GM21528 (cell line): ENCODE measurements around the gene BNC2.

Experiments
- ATAC-seq: cut with Tn5 transposase; IDR thresholded peaks from one replicate; pipeline ENCODE4 v1.9.1; 2021; ENCODE audit warnings: mild to moderate bottlenecking, moderate library complexity; ENCODE audit not compliant: unreplicated experiment, low FRiP score

BNC2 gene

DNA sequence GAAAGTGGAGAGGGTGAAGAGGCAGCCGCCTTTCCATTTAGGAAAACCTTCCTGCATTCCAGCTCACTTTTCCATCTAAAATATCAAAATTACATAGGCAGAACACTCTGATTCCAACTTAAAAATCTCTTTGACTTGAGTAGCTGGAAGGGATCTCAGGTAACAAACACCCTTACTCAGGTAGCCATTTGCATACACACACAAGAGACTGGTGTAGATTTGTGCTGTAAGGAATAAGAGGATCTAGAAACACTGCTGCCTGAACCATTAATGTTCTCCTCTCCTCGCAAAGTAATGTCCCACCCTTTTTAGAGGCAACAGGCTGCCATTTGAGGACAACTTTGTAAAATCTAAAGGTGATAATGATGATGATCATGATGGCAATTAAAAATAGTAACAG lies 53.5 kb downstream of the BNC2 start:
- ATAC-seq, result no peak

DNA sequence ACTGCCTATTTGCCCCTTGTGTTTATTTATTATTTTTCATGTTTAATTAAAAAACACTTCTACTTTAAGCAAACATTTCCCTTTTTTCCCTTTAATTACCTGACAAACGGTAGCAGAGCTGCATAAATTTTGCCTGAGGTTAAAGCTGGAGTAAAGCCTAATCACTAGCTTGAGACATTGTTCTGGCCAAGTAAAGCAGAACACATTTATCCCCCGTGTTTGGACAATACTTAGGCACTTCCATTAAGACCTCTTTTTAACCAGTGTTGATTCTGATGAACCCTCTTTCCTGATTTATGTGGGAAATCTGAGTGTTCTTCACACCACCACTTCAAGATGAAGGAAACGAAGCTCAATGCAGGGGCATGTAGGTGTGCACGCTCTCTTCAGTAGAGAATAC lies 54.5 kb downstream of the BNC2 start:
- no peak for ATAC-seq

DNA sequence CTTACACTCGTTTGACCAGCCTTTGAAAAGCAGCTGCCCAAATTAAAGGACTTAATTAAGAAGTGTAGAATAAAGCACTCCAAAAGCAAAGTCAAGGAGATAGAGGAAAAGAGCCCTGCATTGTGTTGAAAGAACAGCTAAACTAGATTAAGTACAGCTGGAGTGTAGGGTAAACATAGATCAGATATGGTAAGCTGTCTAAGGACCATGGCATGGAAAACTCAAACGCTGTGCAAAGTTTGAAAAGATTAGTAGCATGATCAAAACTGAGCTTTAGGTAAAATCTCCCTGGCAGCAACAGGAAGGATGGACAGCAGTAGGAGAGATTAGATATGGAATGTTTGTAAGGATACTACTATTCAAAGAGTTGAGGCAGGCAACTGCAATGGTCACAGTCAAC lies 55.4 kb downstream of the BNC2 start:
- ATAC-seq, result no peak

DNA sequence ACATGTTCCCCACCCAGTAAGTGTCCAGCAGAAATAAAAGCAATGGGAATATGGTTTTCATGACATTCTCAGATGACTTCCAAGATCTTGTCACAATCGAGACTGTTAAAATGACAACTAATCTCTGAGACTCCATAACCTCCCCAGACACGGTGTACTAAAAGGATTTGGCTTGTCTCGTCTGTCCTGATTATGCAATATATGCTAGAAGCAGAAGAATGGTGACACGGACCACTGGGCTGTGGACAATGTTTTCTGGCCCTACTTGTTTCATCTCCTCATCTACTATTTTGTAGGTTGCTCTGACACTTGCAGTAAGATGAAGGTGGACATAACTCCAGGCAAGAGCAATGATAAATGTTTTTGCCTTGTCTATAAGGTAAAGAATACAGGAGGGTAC lies 56.6 kb downstream of the BNC2 start:
- no peak for ATAC-seq

DNA sequence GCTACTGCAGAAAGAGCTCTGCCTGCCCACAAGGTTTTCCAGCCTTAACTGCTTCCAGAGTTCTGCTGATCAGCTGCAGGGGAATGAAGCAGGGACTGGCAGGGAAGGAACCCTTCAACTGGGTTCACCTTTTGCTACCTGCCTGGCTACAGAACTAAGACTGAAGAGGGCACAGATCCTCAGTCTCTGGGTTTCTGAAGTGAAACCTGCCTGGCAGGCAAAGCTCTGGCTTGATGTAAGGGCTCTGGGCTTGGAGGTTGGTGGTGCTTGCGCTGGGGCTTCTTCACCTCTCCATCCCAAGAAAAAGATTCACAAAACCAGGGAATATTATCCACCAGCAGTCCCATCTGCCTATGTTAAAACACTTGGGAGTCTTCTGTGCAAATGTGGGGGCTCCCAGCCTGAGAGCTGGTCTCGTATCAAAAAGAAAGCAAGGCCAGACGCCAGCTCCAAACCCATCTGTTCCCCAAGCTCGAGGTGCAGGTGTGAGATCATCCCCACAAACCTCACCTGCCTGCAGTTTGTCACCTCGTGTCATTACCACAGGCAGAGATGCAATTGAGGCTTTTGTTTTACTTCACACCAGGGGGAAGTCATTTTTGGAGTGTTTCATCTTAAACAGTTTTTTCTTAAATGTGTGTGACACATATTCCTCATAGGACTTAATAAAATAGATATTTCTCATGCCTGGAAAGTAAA lies 58.3 kb downstream of the BNC2 start:
- ATAC-seq, result no peak

DNA sequence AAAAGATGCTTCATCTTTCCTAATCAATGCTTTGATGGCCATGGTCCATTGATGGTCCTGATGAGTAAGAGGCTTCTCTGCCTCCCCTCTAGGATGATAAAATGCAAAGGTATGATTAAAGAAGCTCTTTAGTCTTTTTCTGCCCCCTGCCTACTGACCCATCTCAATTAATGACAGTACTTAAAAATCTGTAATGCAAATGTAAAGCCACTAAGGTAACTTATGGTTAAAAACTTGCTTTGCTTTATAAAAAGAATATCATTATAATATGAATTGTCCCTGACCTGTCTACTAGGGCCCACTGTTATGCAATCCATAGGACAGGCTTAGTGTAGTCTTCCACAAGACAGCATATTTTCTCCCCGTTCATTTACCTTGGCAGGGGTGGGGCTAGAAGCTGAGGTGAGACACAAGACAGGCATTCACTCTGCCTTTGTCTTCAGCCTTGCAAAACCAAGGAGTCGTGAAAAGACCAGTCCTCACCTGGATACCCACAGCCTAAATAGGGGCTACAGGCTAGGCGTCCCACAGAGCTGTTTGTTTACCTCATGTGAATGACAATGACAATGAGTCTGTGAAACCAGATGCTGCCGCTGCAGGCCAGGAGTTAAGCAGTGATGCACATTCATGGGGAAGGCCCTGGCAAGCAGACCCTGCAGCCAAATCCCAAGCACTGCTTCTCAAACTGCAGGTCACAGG lies 60.4 kb downstream of the BNC2 start:
- no peak for ATAC-seq

DNA sequence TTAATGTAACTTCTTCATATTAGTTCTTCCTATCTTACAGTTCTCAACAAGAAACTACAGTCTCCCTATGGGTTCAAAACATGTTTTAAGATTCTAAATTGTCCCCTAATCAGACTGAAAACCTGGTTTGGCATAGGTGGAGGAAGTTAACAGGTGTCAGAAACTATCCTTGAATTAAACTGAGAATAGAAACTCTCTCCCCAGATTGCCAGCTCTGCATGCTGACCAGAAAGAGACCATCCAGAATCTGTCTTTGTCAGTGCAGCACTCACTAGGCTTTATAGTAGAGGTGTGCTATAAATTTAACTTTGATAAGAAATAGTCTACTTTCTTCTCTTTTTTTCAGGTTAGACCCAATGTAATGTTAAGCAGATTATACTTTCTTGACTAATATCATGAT lies 63.8 kb downstream of the BNC2 start:
- ATAC-seq, result no peak

DNA sequence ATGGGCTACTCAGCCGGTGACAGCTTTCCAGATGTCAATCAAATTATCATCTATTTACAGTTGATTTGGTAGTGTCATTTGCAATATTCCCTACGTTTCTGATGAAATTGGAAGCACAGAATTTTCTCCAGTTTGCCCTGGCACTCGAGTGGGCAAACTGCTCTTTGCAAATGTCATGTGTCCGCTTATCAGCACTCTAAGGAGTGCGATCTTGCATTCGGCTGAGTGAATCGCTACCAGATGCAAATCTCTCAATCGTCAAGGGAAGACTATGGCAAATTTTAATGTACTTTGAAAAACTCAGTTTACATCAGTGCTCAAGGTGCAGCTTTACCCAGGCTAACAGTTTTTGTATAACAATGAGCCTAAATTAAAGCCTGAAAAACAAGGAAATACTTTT lies 66.8 kb downstream of the BNC2 start:
- no peak for ATAC-seq

DNA sequence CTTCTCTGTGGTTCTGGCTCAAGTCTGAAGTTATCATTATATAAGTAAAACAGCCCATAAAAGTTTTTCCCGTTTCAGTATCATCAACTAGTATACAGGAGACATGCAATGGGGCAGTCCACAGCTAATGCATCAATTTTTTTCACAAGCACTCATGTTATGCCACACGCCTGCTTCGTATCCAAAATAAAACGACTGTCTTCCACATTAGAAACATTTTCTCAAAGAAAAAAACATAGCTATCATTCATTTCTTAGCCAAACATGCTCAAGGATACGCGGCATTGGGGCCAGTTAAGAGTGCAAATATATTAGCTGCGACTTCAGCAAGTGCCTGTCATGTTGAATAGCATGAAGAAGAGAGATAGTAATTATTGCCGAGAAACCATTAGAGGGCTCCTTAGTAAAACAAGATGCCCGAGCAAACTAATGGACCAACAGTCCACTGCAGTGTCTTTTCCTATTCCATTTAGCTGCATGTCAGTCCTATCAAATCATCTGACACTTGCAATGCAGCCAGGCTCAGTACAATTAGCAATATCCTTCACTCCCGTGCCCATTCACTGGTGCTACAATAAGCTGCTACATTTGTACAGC lies 68.5 kb downstream of the BNC2 start:
- no peak for ATAC-seq

DNA sequence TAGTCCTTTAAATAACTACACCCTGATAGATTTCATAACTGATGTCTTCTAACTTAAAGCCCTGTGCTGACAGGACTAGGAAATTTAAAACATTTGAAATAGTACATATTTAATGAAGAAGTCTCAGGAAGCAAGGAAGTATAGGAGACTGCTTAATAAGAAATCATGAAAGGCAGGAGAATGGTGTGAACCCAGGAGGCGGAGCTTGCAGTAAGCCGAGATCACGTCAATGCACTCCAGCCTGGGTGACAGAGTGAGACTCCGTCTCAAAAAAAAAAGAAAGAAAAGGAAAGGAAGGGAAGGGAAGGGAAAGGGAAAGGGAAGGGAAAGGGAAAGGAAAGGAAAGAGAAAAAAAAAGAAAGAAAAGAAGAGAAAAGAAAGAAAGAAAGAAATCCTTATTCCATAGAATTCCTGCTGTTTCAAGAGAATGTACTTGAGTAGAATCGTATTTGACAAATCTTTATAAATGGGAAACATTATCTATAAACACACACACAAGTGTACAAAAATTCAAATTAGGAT lies 74.1 kb downstream of the BNC2 start:
- no peak for ATAC-seq

DNA sequence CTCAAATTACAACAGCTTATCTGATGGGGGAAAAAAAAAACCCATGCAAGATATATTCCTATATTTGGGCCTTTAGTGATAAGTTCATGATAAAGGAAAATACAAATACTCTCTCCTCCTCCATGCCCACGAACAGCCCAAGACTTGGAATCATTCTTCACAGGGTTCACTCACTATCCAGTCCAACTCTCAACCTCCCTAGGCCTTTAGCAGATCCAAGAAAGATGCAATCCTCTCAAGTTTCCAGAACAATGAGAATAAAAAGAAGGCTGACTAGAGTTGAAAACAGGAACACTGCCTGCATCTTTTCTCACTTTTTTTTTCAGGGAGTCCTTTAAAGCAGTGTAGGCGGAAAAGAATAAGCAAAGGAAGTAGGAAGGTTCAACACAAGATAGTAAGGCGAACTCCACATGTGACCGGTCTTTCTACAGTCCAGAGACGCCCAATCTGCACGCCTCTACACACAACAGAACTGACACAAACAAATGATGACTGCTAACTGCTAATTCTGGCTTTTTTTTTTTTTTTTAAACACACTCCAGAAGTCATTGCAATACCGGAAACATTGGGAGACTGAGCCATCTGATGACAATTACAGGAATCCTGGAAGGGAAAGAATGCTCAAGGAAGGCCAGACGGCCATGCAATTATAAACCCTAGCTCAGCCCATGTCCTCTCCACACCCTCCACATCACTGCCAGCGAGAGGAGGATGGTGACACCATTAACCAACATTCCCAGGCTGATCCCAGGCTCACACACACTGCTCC lies 75.4 kb downstream of the BNC2 start:
- ATAC-seq, result no peak

DNA sequence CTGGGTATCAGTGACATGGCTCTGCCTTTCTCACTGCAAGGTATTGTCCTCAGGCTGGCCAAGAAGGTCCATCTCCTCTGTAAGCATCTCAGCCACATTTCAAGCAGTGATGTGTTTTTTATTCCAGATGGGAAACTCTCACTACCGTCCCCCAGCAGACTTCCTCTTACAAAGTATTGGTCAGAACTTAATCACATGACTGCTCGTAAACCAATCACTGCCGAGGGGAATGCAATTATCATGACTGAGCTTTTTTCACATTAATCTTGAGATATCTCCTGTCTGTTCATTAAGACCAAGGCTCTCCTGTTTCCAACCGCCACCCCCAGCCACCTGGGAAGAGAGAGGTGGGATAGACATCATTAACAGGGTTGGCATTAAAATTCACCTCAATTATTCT lies 76.4 kb downstream of the BNC2 start:
- ATAC-seq, result no peak

DNA sequence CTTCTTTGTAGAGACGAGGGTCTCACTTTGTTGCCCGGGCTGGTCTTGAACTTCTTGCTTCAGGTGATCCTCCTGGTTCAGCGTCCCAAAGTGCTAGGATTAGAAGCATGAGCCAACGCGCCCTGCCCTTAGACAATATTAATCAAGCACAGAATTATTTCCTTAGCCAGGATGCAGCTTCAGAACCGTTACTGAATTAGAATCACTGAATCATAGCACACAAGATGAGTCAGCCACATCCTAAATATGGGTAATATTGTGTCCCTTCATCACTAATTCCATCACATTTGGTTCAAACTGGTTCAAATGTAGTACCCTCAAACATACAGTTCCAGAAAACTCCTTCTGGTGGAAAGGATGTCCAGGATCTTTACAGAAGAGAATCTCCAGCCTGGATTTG lies 82.7 kb downstream of the BNC2 start:
- no peak for ATAC-seq

DNA sequence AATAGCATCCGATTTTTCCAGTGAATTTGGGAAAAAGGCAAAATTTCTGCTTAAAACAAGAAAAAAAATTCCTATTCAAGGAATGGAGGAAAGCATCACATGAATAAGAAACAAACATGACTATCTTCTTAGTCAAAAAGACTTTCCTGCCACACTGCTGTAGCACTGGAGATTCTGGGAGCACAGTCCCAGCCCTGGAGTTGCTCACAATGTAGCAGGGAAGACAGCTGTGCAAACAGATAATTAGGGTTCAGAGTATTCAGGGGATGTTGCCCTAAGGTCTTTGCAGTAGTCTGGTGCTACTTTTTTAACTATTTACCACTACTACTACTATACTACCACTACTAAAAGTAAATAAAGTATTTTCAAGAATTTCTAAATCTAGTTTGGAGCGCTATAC lies 86.5 kb downstream of the BNC2 start:
- no peak for ATAC-seq

DNA sequence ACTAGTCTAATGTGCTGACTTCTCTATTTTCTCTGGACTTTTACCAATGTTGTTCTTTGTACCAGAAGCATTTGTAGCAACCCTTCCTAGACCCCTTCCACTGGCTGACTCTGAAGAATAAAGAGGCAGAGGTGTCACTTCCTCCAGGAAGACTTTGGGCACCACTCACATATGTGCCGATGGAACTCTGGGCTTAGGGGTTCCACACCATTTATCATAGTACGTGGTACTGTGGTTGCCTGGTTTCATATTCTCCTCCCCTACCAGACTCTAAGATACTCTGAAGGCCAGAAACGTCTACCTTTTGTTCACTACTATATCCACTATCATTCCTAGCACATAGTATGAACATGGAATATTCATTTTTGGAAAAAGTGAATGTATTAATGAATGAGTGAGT lies 88.0 kb downstream of the BNC2 start:
- no peak for ATAC-seq

DNA sequence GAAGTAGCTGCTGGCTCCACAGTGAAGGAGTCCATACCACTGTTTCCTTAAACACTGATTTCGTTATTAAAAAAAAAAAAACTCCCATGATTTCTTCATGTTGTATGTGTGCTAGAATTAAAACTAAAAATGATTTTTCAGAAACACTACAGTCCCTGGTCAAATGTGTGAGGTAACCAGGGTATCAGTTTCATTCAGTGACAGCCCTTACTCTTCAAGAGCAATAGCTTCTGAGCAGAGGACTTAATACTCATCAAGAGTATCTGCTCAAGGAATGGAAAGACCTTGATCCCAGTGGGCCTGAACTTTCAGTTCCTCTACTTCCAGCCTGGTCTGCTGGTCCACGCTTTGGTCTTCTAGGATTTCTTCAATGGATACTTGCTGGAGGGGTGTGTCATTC lies 95.1 kb downstream of the BNC2 start:
- no peak for ATAC-seq

DNA sequence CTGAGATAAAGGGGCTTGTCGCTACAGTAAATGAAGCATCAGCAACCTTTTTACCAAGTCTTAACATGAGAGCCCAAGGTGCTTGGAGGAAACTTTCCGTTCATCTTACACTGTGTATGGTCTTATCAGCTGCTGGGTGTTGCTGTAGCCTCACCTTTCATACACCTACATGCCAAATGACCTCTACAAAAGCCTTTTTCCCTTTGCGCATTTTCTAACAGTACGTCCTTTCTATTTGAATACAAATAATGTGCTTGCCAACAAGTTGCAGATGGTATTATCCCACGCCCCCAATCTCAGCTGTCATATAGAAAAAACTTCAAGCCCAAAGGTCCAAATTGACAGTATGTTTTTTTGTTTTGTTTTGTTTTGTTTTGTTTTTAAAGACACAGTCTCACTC lies 96.9 kb downstream of the BNC2 start:
- no peak for ATAC-seq

DNA sequence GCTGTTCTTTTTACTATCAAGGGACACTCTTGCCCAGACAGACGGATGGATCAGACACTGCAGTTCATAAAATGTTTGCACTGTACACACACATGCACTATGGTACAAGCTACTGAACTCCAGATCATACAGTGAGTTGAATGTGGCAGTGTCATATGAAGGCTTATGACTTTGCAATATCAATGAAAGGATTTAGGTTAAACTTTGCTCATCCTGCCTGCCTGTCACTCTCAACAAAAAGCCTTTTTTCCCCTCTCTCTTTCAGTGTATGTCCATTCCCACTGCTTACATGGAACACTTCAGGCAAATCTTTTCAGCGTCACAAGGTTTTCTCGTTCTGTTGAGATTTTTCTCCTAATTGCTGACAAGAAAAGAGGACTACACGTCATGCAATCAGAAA lies 97.4 kb downstream of the BNC2 start:
- ATAC-seq, result no peak

DNA sequence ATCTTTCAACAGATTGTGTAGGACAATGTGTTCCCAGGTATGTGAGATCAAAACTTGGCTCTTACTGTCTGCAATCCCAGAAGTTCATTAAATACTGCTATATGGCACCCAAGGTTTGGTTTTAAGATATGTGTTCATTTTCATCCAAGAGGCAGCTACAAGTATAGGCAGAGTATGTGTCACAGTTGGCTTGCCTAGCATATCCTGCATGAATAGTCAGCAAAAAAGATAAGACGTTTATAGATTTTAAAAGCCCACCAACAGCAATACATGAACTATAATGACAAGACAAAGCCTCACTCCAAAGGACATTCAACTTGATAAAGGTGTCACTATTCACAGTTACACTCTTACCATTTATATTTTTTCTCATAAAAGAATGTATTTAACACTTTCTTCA lies 99.1 kb downstream of the BNC2 start:
- ATAC-seq, result no peak

DNA sequence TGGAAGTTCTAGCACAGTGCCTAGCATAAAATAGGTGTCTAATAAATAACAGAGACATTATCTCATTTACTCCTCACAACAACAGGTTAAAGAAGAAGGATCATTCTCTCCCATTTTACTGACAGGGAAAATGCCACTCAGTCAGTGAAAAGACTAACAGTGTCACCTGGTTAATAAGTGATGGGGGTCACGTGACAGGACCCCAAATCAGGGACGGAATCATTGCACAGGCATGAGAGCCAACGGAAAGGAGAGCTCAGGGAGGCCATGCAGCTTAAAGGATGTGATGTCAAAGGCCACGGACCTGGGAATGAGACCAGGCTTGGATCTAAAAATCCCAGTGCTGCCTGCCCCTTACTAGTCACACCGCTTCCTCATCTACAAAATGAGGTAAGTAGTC lies 101.2 kb downstream of the BNC2 start:
- no peak for ATAC-seq

DNA sequence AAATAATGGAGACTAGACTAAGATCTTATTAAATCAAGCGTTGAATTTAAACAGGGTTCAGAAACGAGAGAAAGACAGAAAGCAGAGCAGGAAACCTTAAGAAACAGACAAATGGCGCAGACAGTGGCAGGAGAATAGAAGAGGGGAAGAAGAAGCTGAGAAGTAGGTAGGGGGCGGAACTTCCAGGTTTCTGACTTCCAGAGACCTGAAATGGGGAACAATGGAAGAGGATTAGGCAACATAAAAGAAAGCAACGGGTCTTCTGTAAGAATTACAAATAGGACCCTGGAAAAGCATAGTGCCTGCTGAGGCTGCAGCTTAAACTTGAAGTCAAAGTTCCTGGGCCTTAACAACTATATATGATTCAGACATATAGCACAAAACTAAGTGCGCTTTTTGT lies 101.7 kb downstream of the BNC2 start:
- no peak for ATAC-seq
